Measurements from ENCODE around the gene AUNIP. TPM values are rescaled to one million over a fixed set of nuclear protein-coding genes. Genes with fewer than 3 reads are reported as not detected.

The AUNIP gene
- 1.6 and 1.8 TPM in 2 replicates for total RNA-seq

GRCh38 chr1:25858906-25859789 lies at the start of gene AUNIP:
Gene AUNIP, minus strand, starts transcription at chr1:25859457. Its CDS starts 100 bp downstream, at chr1:25859357.

GRCh38 chr1:25905680-25906643 lies 46.7 kb upstream of the AUNIP start, which contains the start of gene STMN1:
Gene STMN1, minus strand, starts transcription at chr1:25906419. Its CDS starts 1,743 bp downstream, at chr1:25904676.

DNA sequence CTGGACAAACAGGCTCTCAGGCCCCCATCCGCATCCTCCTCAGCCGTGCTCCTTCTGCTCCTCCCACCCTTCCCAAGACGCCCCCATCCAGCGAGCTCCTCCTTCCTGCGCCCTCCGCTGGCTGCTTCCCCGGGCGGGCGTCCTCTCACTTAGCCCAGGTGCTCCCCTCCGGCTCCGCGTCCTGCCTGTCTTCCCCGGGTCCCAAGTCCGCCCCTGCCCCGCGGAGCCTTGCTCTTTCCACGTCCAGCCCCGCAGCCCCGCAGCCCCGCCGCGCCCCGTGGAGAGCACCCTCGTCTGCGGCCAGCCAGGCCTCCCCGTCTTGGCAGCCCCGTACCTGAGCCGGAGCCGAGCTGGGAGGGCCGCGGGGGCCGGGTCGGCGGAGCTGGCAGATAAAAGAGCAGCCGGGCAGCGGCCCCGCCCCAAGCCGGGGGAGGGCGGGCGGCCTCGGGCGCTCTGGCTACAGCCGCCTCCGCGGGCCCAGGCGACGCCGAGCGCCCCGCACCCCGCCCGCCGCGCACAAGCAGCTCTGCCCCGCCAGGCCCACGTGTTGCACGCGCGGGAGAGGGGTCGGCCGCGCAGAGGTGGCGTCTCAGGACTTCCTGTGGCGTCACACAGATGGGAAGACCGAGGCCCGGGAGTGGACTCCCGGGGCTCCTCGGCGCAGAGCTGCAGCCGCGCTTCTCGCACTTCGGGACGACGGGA lies 16.0 kb upstream of the AUNIP start, which contains the start of gene PAQR7:
PAQR7 (minus strand) TSS at position 555 of the 702 bp plus-strand sequence. CDS start 11,869 bp downstream, outside the sequence.

GRCh38 chr1:25819491-25820246 lies 39.6 kb downstream of the AUNIP start, which contains the start of gene MTFR1L:
Gene MTFR1L, plus strand, starts transcription at chr1:25819954. Its CDS starts 3,151 bp downstream, at chr1:25823105.

GRCh38 chr1:25799935-25800702 lies 59.1 kb downstream of the AUNIP start, which contains the start of gene SELENON:
Gene SELENON, plus strand, starts transcription at chr1:25800193. Its CDS starts 38 bp downstream, at chr1:25800231.

Small RNA genes lying within 50 kb of the gene (small RNA-seq; reads per million reads assigned to genes)
- gene AL033528.1: not detected
- gene RF00019: not detected
- not detected for gene SNRPFP2

Other genes starting within 250 kb of the AUNIP start
- 15.8 and 16.9 TPM in 2 replicates for gene MAN1C1, start 242.7 kb downstream of the AUNIP start, total RNA-seq
- gene SELENON, start 59.3 kb downstream of the AUNIP start, total RNA-seq: 42.5 and 46.3 TPM in 2 replicates
- 56.6 and 60.8 TPM in 2 replicates for gene MTFR1L, start 39.5 kb downstream of the AUNIP start, total RNA-seq
- gene PAQR7, start 16.3 kb upstream of the AUNIP start, total RNA-seq: 18.6 and 18.8 TPM in 2 replicates
- gene STMN1, start 47.0 kb upstream of the AUNIP start, total RNA-seq: 31.6 and 39.5 TPM in 2 replicates
- gene PAFAH2, start 138.6 kb upstream of the AUNIP start, total RNA-seq: 9.1 and 31.7 TPM in 2 replicates
- 1.3 and 2.3 TPM in 2 replicates for gene EXTL1, start 162.3 kb upstream of the AUNIP start, total RNA-seq
- not detected in 2 replicates for gene SLC30A2, start 186.7 kb upstream of the AUNIP start, total RNA-seq
- gene TRIM63, start 208.2 kb upstream of the AUNIP start, total RNA-seq: not detected in 2 replicates

Measured in hair follicle dermal papilla cell (primary cell).